Adrenal gland (tissue), 12 donors: ENCODE results near the gene SRSF4. TPM values are rescaled to one million over a fixed set of nuclear protein-coding genes. Genes with fewer than 3 reads are reported as not detected.
"Not testable (repeated sequence)": the region's sequence is repeated elsewhere in the genome, so short reads cannot be mapped to it uniquely, and the experiment has no call there.

Source experiments
- DNase-seq, 7 donors: peaks; one replicate each; pipeline ENCODE4 v3.0.0-alpha.2; 2019 to 2020
- H3K27ac ChIP-seq, 5 donors: fragments of 200-600 bp; sonication (generic) in 4 of 5; 1 replicate in 3 of 5; 2 replicates in 2 of 5; pipeline versions ENCODE4 v1.5.1 to v1.8.0; 2016 to 2020; ENCODE audit warnings: mild to moderate bottlenecking in 1 of 5
- H3K27me3 ChIP-seq: fragments of 200-600 bp; 2 replicates; pipeline ENCODE4 v1.8.0; 2021
- H3K36me3 ChIP-seq, 2 donors: fragments of 200-600 bp; replicated peaks in 1 of 2; 1 replicate in 1 of 2; 2 replicates in 1 of 2; pipeline versions ENCODE4 v1.5.1 to v1.8.0; 2018 to 2022
- H3K4me1 ChIP-seq, 2 donors: fragments of 200-600 bp; replicated peaks in 1 of 2; 1 replicate in 1 of 2; 2 replicates in 1 of 2; pipeline versions ENCODE4 v1.5.1 to v1.8.0; 2018 to 2021
- H3K4me3 ChIP-seq, 4 donors: fragments of 200-600 bp; sonication (generic) in 3 of 4; one replicate each; pipeline ENCODE4 v1.5.1; 2016 to 2018
- H3K9me3 ChIP-seq, 3 donors: fragments of 200-600 bp; sonication (generic) in 1 of 3; replicated peaks in 1 of 3; 1 replicate in 2 of 3; 2 replicates in 1 of 3; pipeline versions ENCODE4 v1.5.1 to v1.8.0; 2016 to 2021
- POLR2A ChIP-seq, 2 donors: fragments of 450-650 bp; IDR thresholded peaks; one replicate each; pipeline ENCODE4 v1.6.1; 2017; ENCODE audit warnings: antibody characterized with exemption in 2 of 2, mild to moderate bottlenecking in 2 of 2, moderate library complexity in 1 of 2
- WGBS, 4 donors: extraction: QIAGEN DNeasy Blood & Tissue Kit in 2 of 4; methylation state at CpG; one replicate each; pipeline versions ENCODE4 v1.1.5 to v1.1.7; 2013 to 2017; 5-methylcytosine and 5-hydroxymethylcytosine counted together
- intact Hi-C, 2 donors: fragments of 100-400 bp; cut with DNase I; formaldehyde crosslinking; loops; one replicate each; pipeline versions ENCODE4 v1.14.1 to v1.15.0; 2022 to 2023
- polyA plus RNA-seq, 3 donors: library from polyadenylated mRNA; stranded (reverse); fragments of 200-250 nt in 2 of 3; fragments of 350-450 nt in 1 of 3; fragmentation: Illumina TruSeq in 1 of 3; extraction: RNeasy Lipid Tissue Mini Kit (QIAGEN cat#74804) in 1 of 3; gene quantifications; one replicate each; pipeline ENCODE4 v1.2.3, GENCODE V29; 2013 to 2014
- total RNA-seq, 9 donors: library from RNA; depleted of rRNA in 4 of 9; stranded (reverse); fragments of >200 nt in 4 of 9; fragments of 120-200 nt in 1 of 9; fragmentation: NEBNext Ultra II Directional in 1 of 9; extraction: Animal tissue kit (Norgen Biotek cat#: 25700) in 1 of 9; gene quantifications; one replicate each; pipeline versions ENCODE4 v1.1.0 to v1.2.4, GENCODE V29; 2013 to 2023
- TF ChIP-seq, protein P1 (sequence below), 6 experiments: fragments of 450-650 bp in 4 of 6; fragments of 200-600 bp in 2 of 6; sonication (generic) in 1 of 6; IDR thresholded peaks; 1 replicate in 5 of 6; 2 replicates in 1 of 6; pipeline versions ENCODE4 v1.5.1 to v1.8.0; 2016 to 2021; ENCODE audit warnings: antibody characterized with exemption in 6 of 6, mild to moderate bottlenecking in 2 of 6, moderate library complexity in 1 of 6
- donor health status: healthy with polysubstance abuse.
- donor health status: Bipolar disorder and iron deficiency.
- donor health status: DM: yes; HTN: yes; CAD: no.
- donor health status: DM: no; HTN: no; CAD: no.
- donor health status: DM: no; HTN: no; CAD: no.
- donor health status: DM: yes; HTN: yes; CAD: no.

Gene SRSF4
- total and polyA plus RNA-seq, 12 donors, result 35.1 to 120 (median 55.4) TPM

DNA sequence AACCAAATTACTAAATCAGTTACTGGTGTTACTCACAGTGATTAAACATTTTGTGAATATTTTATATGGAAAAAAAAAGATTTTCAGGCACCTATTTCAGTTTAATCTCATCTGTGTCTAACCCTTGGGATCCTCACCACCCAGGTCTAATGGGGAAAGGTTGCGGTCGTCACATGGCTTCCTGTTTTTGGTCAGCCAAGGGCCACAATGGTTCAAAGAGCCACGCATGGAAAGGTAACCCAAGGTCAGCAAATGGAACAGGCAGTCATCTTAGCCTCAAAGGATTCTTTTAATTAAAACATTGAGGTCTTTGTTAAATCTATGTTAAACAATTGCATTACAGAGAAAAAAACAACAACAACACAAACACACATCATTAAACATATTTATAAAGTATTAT lies 21.9 kb downstream of the SRSF4 start:
- TF ChIP-seq, protein P1, sequence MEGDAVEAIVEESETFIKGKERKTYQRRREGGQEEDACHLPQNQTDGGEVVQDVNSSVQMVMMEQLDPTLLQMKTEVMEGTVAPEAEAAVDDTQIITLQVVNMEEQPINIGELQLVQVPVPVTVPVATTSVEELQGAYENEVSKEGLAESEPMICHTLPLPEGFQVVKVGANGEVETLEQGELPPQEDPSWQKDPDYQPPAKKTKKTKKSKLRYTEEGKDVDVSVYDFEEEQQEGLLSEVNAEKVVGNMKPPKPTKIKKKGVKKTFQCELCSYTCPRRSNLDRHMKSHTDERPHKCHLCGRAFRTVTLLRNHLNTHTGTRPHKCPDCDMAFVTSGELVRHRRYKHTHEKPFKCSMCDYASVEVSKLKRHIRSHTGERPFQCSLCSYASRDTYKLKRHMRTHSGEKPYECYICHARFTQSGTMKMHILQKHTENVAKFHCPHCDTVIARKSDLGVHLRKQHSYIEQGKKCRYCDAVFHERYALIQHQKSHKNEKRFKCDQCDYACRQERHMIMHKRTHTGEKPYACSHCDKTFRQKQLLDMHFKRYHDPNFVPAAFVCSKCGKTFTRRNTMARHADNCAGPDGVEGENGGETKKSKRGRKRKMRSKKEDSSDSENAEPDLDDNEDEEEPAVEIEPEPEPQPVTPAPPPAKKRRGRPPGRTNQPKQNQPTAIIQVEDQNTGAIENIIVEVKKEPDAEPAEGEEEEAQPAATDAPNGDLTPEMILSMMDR (IDR thresholded peaks at IDR 0.05), result no peak
- TF ChIP-seq POLR2A (IDR thresholded peaks at IDR 0.05), result no peak
- 55 to 66% (median 61%) methylated on average over 3 of the region's 3 CpGs for WGBS, 4 donors
- Histone ChIP-seq H3K4me1 (peaks cover 25 to 48% of the 10 kb centered on the region in 2 donors), H3K27ac (no peak overlapping the region), H3K9me3 (no peaks in the 10 kb centered on the region), H3K27me3 (no peaks in the 10 kb centered on the region), H3K36me3 (peaks cover 0 to 58% of the 10 kb centered on the region in 2 donors), H3K4me3 (no peak overlapping the region)
- DNase-seq, result no peak
- intact Hi-C loops, result no loop called here

DNA sequence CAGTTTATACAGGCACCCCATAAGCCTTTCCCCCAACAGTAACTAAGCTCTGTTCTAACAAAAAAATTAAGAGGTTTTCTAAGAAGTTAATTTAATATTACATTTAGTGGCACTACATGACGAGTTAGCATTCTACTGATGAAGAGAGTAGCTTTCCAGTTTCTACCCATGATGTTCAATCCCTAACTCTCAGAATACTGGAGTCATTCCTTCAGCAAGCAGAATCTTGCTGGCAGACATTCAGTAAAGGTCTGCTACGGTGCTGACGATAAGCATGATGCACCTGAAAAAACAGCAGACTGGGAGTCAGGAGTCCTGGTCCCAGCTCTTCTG lies 24.5 kb downstream of the SRSF4 start:
- peak overlapping the region in 3 of 5 donors; percentile 15 to 78 (median 68) for H3K27ac ChIP-seq
- no peak for DNase-seq
- H3K27me3 ChIP-seq, result no peaks in the 10 kb centered on the region
- peaks cover 0 to 69% of the 10 kb centered on the region in 2 donors for H3K36me3 ChIP-seq
- H3K4me3 ChIP-seq, result no peak overlapping the region
- TF ChIP-seq, protein P1 (IDR thresholded peaks at IDR 0.05), result no peak
- no peak for TF ChIP-seq POLR2A (IDR thresholded peaks at IDR 0.05)
- H3K9me3 ChIP-seq, result no peaks in the 10 kb centered on the region
- intact Hi-C loops, result no loop called here
- H3K4me1 ChIP-seq, result peaks cover 18 to 35% of the 10 kb centered on the region in 2 donors
- WGBS, 4 donors, result 59 to 68% (median 63%) methylated on average over 3 of the region's 3 CpGs

DNA sequence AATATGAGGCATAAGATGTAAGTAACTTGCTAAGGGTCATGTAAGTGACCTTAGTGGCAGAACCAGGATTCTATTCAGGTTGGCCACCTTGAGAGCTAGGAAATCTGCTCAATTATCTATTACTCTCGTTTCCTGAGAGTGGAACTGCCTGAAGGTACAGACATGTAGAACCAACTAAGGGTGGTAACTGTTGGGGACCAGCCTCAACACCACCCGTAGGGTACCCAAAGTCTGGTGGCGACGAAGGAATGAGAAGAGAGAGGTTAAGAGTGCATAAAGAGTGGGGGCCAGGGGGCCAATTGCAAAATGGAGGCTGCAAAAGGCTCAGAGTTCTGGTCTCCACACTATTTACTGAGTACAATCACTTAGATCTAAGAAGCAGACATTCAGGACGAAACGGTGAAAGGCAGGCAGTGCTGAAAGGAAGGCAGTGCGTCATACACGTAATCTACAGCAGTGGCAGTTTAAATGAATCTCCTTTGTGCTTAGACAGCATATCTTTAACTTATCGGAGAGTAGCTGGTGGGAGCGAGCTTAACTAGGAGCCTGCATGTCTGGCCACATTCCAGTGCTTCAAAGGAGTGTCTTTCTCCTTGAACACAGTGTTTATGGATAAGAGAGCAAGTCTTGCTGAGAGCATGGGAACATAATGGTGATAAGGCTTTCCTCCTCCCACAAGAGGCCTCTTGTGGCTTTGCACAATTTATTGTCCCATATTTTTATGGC lies 25.0 kb downstream of the SRSF4 start:
- Histone ChIP-seq H3K9me3 (no peaks in the 10 kb centered on the region), H3K4me3 (no peak overlapping the region), H3K36me3 (peaks cover 0 to 73% of the 10 kb centered on the region in 2 donors), H3K27ac (peak overlapping the region in 4 of 5 donors; percentile 60 to 78 (median 70)), H3K4me1 (peaks cover 18 to 29% of the 10 kb centered on the region in 2 donors), H3K27me3 (no peaks in the 10 kb centered on the region)
- DNase-seq, result peak; percentile 27 to 73 (median 59)
- WGBS, 4 donors, result 26 to 45% (median 30%) methylated on average over 10 of the region's 10 CpGs
- intact Hi-C loops, result no loop called here
- TF ChIP-seq, protein P1 (IDR thresholded peaks at IDR 0.05), result no peak
- TF ChIP-seq POLR2A (IDR thresholded peaks at IDR 0.05), result peak in 1 of 2 donors; percentile 16

DNA sequence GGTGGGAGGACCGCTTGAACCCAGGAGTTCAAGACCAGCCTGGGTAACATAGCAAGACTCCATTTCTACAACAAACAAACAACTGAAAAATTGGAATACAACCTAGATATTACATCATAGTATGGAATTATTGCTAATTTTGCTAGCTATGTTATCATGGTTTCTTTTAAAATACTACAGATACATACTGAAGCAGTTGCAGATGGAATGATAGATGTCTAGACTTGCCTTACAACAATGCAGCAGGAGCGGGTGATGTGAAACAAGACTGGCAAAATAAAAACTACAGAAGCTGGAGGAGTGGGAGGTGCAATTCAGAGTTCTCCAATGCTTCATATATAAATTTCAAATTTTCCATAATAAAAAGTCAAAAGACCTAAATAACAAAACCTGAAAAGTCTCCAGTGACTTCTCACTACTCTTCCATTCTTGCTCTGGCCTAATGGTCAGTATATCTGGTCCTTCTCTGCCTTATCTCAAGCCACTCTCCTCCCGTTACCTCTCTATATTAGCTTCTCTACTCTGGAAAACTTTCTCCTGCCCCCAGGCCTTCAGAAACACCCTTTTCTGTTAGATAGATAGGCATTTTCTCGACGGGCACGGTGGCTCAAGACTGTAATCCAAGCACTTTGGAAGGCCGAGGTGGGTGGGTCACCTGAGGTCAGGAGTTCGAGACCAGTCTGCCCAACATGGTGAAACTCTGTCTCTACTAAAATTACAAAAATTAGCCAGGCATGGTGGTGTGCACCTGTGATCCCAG lies 29.5 kb downstream of the SRSF4 start:
- TF ChIP-seq POLR2A (IDR thresholded peaks at IDR 0.05), result no peak
- TF ChIP-seq, protein P1 (IDR thresholded peaks at IDR 0.05), result no peak
- no peak overlapping the region for H3K4me3 ChIP-seq
- 86 to 91% (median 89%) methylated on average over 8 of the region's 8 CpGs for WGBS, 4 donors
- intact Hi-C loops, result no loop called here
- H3K9me3 ChIP-seq, result no peaks in the 10 kb centered on the region
- no peaks in the 10 kb centered on the region for H3K27me3 ChIP-seq
- peaks cover 12 to 16% of the 10 kb centered on the region in 2 donors for H3K4me1 ChIP-seq
- no peak overlapping the region for H3K27ac ChIP-seq
- peak in 1 of 7 donors; percentile 29 for DNase-seq
- peaks cover 0 to 85% of the 10 kb centered on the region in 2 donors for H3K36me3 ChIP-seq

DNA sequence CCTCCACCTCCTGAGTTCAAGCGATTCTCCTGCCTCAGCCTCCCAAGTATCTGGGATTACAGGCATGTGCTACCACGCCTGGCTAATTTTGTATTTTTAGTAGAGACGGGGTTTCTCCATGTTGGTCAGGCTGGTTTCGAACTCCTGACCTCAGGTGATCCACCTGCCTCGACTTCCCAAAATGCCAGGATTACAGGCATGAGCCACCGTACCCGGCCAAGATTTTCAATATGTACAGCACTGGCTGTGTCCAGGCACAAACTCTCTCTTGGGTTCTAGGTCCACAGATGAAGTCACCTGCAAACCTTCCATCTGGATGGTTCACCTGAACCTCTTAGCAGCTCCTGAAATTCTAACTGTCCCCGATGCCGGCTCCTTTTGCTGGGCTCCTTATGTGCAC lies 31.4 kb downstream of the SRSF4 start:
- WGBS, 4 donors, result 95 to 98% (median 96%) methylated on average over 9 of the region's 9 CpGs
- H3K27ac ChIP-seq, H3K4me3 ChIP-seq, H3K9me3 ChIP-seq, intact Hi-C loops, H3K27me3 ChIP-seq, H3K4me1 ChIP-seq: not testable (repeated sequence)
- DNase-seq, result peak in 1 of 7 donors; percentile 30
- H3K36me3 ChIP-seq, result peaks cover 0 to 94% of the 10 kb centered on the region in 2 donors
